ENCODE measurements around the gene HOXB2.

The HOXB2 gene

GRCh38 chr17:48558057-48558830 is 13.3 kb upstream of the HOXB2 start:
- 16 to 27% methylated on average over 4 to 5 of the region's 13 CpGs for WGBS, 2 experiments (ENCODE audit: insufficient coverage in 2 of 2)
- Histone ChIP-seq H3K4me3 (ENCODE audit: extremely low read depth, insufficient read depth, low read length, poor library complexity, severe bottlenecking) (no peak overlapping the region), H3K9me3 (ENCODE audit: control insufficient read depth, low read length) (no peaks in the 10 kb centered on the region), H3K36me3 (ENCODE audit: control insufficient read depth, insufficient read depth, low read length) (no peaks in the 10 kb centered on the region), H3K4me1 (ENCODE audit: control insufficient read depth, insufficient read depth, low read length, poor library complexity, severe bottlenecking) (peaks cover 25% of the 10 kb centered on the region), H3K27ac (ENCODE audit: low read depth, low read length, severe bottlenecking) (peak overlapping the region; percentile 18)

- Histone ChIP-seq H3K4me3 (ENCODE audit: extremely low read depth, insufficient read depth, low read length, poor library complexity, severe bottlenecking) (no peak overlapping the region), H3K27ac (ENCODE audit: low read depth, low read length, severe bottlenecking) (peak overlapping the region; percentile 71), H3K36me3 (ENCODE audit: control insufficient read depth, insufficient read depth, low read length) (peaks cover 10% of the 10 kb centered on the region), H3K4me1 (ENCODE audit: control insufficient read depth, insufficient read depth, low read length, poor library complexity, severe bottlenecking) (peaks cover 33% of the 10 kb centered on the region), H3K9me3 (ENCODE audit: control insufficient read depth, low read length) (no peaks in the 10 kb centered on the region)
- WGBS, 2 experiments (ENCODE audit: insufficient coverage in 2 of 2), result 18 to 26% methylated on average over 4 to 5 of the region's 7 CpGs
Observed at GRCh38 chr17:48556576-48557401, 11.9 kb upstream of the HOXB2 start.

- H3K27ac ChIP-seq (ENCODE audit: low read depth, low read length, severe bottlenecking), result peak overlapping the region; percentile 71
Observed at GRCh38 chr17:48556229-48556575, 11.3 kb upstream of the HOXB2 start.

GRCh38 chr17:48555258-48556228 is 10.6 kb upstream of the HOXB2 start:
- peaks cover 43% of the 10 kb centered on the region for H3K4me1 ChIP-seq (ENCODE audit: control insufficient read depth, insufficient read depth, low read length, poor library complexity, severe bottlenecking)
- peaks cover 13% of the 10 kb centered on the region for H3K36me3 ChIP-seq (ENCODE audit: control insufficient read depth, insufficient read depth, low read length)
- WGBS, 2 experiments (ENCODE audit: insufficient coverage in 2 of 2), result 1 to 2% methylated on average over 12 to 28 of the region's 36 CpGs
- H3K27ac ChIP-seq (ENCODE audit: low read depth, low read length, severe bottlenecking), result peak overlapping the region; percentile 72
- no peaks in the 10 kb centered on the region for H3K9me3 ChIP-seq (ENCODE audit: control insufficient read depth, low read length)
- H3K4me3 ChIP-seq (ENCODE audit: extremely low read depth, insufficient read depth, low read length, poor library complexity, severe bottlenecking), result peak overlapping the region; percentile 43

More at GRCh38 chr17:48556229-48556575, 11.3 kb upstream of the HOXB2 start:
- 7 to 17% methylated on average over 2 of the region's 5 CpGs for WGBS, 2 experiments (ENCODE audit: insufficient coverage in 2 of 2)
- Histone ChIP-seq H3K4me1 (ENCODE audit: control insufficient read depth, insufficient read depth, low read length, poor library complexity, severe bottlenecking) (peaks cover 39% of the 10 kb centered on the region), H3K9me3 (ENCODE audit: control insufficient read depth, low read length) (no peaks in the 10 kb centered on the region), H3K36me3 (ENCODE audit: control insufficient read depth, insufficient read depth, low read length) (peaks cover 13% of the 10 kb centered on the region), H3K4me3 (ENCODE audit: extremely low read depth, insufficient read depth, low read length, poor library complexity, severe bottlenecking) (peak overlapping the region; percentile 43)

- H3K9me3 ChIP-seq (ENCODE audit: control insufficient read depth, low read length), result no peaks in the 10 kb centered on the region
- WGBS, 2 experiments (ENCODE audit: insufficient coverage in 2 of 2), result 2 to 4% methylated on average over 29 to 37 of the region's 44 CpGs
- H3K4me3 ChIP-seq (ENCODE audit: extremely low read depth, insufficient read depth, low read length, poor library complexity, severe bottlenecking), result peak overlapping the region; percentile 43
- H3K27ac ChIP-seq (ENCODE audit: low read depth, low read length, severe bottlenecking), result peak overlapping the region; percentile 72
- H3K36me3 ChIP-seq (ENCODE audit: control insufficient read depth, insufficient read depth, low read length), result peaks cover 13% of the 10 kb centered on the region
- peaks cover 46% of the 10 kb centered on the region for H3K4me1 ChIP-seq (ENCODE audit: control insufficient read depth, insufficient read depth, low read length, poor library complexity, severe bottlenecking)
Observed at GRCh38 chr17:48554412-48555257, 9.7 kb upstream of the HOXB2 start.

- peaks cover 13% of the 10 kb centered on the region for H3K36me3 ChIP-seq (ENCODE audit: control insufficient read depth, insufficient read depth, low read length)
- WGBS, 2 experiments (ENCODE audit: insufficient coverage in 2 of 2), result 18 to 29% methylated on average over 1 of the region's 1 CpG
- H3K27ac ChIP-seq (ENCODE audit: low read depth, low read length, severe bottlenecking), result peak overlapping the region; percentile 17
- H3K9me3 ChIP-seq (ENCODE audit: control insufficient read depth, low read length), result no peaks in the 10 kb centered on the region
- H3K4me3 ChIP-seq (ENCODE audit: extremely low read depth, insufficient read depth, low read length, poor library complexity, severe bottlenecking), result peak overlapping the region; percentile 18
- peaks cover 46% of the 10 kb centered on the region for H3K4me1 ChIP-seq (ENCODE audit: control insufficient read depth, insufficient read depth, low read length, poor library complexity, severe bottlenecking)
Observed at GRCh38 chr17:48553826-48554225, 8.9 kb upstream of the HOXB2 start.

GRCh38 chr17:48553190-48553547 is 8.3 kb upstream of the HOXB2 start:
- peaks cover 48% of the 10 kb centered on the region for H3K4me1 ChIP-seq (ENCODE audit: control insufficient read depth, insufficient read depth, low read length, poor library complexity, severe bottlenecking)
- H3K4me3 ChIP-seq (ENCODE audit: extremely low read depth, insufficient read depth, low read length, poor library complexity, severe bottlenecking), result no peak overlapping the region
- peak overlapping the region; percentile 63 for H3K27ac ChIP-seq (ENCODE audit: low read depth, low read length, severe bottlenecking)
- H3K36me3 ChIP-seq (ENCODE audit: control insufficient read depth, insufficient read depth, low read length), result peaks cover 13% of the 10 kb centered on the region
- no peaks in the 10 kb centered on the region for H3K9me3 ChIP-seq (ENCODE audit: control insufficient read depth, low read length)
- WGBS, 2 experiments (ENCODE audit: insufficient coverage in 2 of 2), result 21 to 35% methylated on average over 4 to 5 of the region's 5 CpGs

GRCh38 chr17:48552466-48553189 is 7.7 kb upstream of the HOXB2 start:
- peaks cover 13% of the 10 kb centered on the region for H3K36me3 ChIP-seq (ENCODE audit: control insufficient read depth, insufficient read depth, low read length)
- no peaks in the 10 kb centered on the region for H3K9me3 ChIP-seq (ENCODE audit: control insufficient read depth, low read length)
- peaks cover 52% of the 10 kb centered on the region for H3K4me1 ChIP-seq (ENCODE audit: control insufficient read depth, insufficient read depth, low read length, poor library complexity, severe bottlenecking)
- H3K27ac ChIP-seq (ENCODE audit: low read depth, low read length, severe bottlenecking), result peak overlapping the region; percentile 73
- 0 to 13% methylated on average over 1 to 2 of the region's 11 CpGs for WGBS, 2 experiments (ENCODE audit: insufficient coverage in 2 of 2)
- peak overlapping the region; percentile 2 for H3K4me3 ChIP-seq (ENCODE audit: extremely low read depth, insufficient read depth, low read length, poor library complexity, severe bottlenecking)

- WGBS, 2 experiments (ENCODE audit: insufficient coverage in 2 of 2), result 20% methylated on average over 25 to 44 of the region's 47 CpGs
- H3K4me1 ChIP-seq (ENCODE audit: control insufficient read depth, insufficient read depth, low read length, poor library complexity, severe bottlenecking), result peaks cover 52% of the 10 kb centered on the region
Observed at GRCh38 chr17:48551596-48552465, 6.9 kb upstream of the HOXB2 start.

More at GRCh38 chr17:48551596-48552465, 6.9 kb upstream of the HOXB2 start:
- peak overlapping the region; percentile 73 for H3K27ac ChIP-seq (ENCODE audit: low read depth, low read length, severe bottlenecking)
- peak overlapping the region; percentile 2 for H3K4me3 ChIP-seq (ENCODE audit: extremely low read depth, insufficient read depth, low read length, poor library complexity, severe bottlenecking)
- no peaks in the 10 kb centered on the region for H3K9me3 ChIP-seq (ENCODE audit: control insufficient read depth, low read length)
- peaks cover 13% of the 10 kb centered on the region for H3K36me3 ChIP-seq (ENCODE audit: control insufficient read depth, insufficient read depth, low read length)

All from mesodermal cell (in vitro differentiated cells).